Stimulated activated CD4-positive, alpha-beta T cell treated with anti-CD3 and anti-CD28 coated beads, Interleukin-1b, Interleukin-23, amount 100 ng/mL, for 48 hours (primary cell): ENCODE measurements around the gene UGT1A1.
"Not testable (repeated sequence)": the region's sequence is repeated elsewhere in the genome, so short reads cannot be mapped to it uniquely, and the experiment has no call there.

Experiments
- DNase-seq: peaks from one replicate; pipeline ENCODE4 v3.0.0-alpha.2; 2020

UGT1A1 gene

GRCh38 chr2:233760043-233760442 lies at the start of gene UGT1A1:
Gene UGT1A1, plus strand, starts transcription at chr2:233760270. Its CDS starts 18 bp downstream, at chr2:233760288.
- no peak for DNase-seq

GRCh38 chr2:233711312-233712008 lies 48.6 kb upstream of the UGT1A1 start:
- DNase-seq, result peak; percentile 66

DNA sequence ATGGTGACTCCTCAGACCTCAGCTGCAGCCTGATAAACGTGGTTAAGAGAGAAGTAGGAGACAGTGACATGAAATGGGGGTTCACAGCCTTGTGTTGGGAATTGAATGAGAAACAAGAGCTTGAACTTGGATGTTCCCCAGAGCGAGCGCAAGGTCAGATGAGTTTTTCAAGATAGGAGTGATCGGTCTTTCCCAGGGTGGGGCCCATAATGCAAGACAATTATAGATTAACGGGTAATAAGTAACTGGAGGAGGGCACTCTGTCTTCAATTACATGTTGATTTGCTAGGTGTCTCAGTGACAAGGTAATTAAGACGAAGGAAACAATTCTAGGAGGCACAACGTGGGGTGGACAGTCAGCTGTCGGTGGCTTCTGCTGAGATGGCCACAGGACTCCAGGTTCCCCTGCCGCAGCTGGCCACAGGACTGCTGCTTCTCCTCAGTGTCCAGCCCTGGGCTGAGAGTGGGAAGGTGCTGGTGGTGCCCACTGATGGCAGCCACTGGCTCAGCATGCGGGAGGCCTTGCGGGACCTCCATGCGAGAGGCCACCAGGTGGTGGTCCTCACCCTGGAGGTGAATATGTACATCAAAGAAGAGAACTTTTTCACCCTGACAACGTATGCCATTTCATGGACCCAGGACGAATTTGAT lies 47.3 kb upstream of the UGT1A1 start, which contains the start of gene UGT1A5:
UGT1A5 (plus strand) TSS at position 297 of the 651 bp plus-strand sequence; CDS start at position 382, 85 bp downstream.
- DNase-seq, result no peak

DNA sequence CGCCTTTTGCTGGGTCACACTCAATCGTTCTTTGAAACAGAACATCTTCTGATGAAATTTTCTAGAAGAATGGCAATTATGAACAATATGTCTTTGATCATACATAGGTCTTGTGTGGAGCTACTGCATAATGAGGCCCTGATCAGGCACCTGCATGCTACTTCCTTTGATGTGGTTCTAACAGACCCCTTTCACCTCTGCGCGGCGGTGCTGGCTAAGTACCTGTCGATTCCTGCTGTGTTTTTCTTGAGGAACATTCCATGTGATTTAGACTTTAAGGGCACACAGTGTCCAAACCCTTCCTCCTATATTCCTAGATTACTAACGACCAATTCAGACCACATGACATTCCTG lies 46.8 kb upstream of the UGT1A1 start:
- DNase-seq, result no peak

DNA sequence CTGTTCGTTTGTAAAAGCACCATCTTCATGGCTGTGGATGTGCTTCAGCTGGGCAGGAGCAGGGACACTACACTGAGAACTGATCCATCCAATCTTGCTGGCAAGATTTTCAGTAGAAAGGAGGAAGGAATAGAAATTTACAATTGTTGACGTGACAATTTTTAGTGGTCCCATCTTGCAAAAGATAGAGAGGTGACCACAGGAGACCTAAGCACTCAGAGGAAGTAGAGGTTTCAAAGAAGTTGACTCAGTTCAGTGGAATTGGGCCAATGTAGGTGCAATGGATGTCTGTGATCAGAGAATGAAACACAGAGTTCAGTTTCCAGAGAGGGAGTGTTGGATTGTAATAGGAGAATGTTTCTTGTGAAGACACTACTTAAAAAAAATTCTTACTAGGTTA lies 45.9 kb upstream of the UGT1A1 start:
- no peak for DNase-seq

DNA sequence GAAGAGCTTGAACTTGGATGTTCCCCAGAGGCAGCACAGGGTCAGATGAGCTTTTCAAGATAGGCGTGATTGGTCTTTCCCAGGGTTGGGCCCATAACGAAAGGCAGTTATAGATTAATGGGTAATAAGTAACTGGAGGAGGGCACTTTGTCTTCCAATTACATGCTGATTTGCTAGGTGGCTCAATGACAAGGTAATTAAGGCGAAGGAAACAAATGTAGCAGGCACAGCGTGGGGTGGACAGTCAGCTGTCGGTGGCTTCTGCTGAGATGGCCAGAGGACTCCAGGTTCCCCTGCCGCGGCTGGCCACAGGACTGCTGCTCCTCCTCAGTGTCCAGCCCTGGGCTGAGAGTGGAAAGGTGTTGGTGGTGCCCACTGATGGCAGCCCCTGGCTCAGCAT lies 41.5 kb upstream of the UGT1A1 start, which contains the start of gene UGT1A4:
UGT1A4 (plus strand) TSS at position 185 of the 400 bp plus-strand sequence; CDS start at position 270, 85 bp downstream.
- no peak for DNase-seq

GRCh38 chr2:233728723-233729301 lies 31.3 kb upstream of the UGT1A1 start, which contains the start of gene UGT1A3:
Gene UGT1A3, plus strand, starts transcription at chr2:233729042. Its CDS starts 85 bp downstream, at chr2:233729127.
- DNase-seq, result no peak

DNA sequence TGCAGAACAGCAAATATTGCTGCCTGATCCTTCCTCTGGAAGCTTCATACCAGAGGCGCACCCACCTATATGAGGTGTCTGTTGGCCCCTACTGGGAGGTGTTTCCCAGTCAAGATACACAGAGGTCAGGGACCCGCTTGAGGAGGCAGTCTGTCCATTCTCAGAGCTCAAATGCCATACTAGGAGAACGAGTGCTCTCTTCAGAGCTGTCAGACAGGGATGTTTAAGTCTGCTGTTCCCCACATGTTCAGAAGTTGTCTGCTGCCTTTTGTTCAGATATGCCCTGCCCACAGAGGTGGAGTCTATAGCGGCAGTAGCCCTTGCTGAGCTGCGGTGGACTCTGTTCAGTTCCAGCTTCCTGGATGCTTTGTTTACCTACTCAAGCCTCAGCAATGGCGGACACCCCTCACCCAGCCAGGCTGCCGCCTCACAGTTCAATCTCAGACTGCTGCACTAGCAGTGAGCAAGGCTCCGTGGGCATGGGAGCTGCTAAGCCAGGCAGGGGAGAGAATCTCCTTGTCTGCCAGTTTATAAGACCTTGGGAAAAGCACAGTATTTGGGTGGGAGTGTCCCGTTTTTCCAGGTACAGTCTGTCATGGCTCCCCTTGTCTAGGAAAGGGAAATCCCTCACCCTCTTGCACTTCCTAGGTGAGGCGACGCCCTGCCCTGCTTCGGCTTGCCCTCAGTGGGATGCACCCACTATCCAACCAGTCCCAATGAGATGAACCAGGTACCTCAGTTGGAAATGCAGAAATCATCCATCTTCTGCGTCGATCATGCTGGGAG lies 23.0 kb upstream of the UGT1A1 start:
- not testable (repeated sequence) for DNase-seq

DNA sequence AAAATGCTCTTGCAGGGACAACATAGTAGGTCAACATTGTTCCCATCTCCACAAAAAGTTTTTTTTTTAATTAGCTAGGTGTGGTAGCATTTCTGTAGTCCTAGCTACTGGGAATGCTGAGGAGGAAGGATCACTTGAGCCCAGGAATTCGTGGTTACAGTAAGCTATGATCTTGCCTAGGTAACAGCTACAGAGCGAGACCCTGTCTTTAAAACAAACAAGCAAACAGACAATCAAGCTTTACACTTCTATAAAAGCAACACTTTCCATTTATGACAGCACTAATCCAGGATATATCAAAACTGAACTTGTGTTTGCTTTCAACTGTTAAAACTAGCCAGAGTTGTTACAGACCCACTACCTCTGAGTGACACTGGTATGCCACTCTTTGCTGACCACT lies 19.2 kb upstream of the UGT1A1 start:
- DNase-seq, result no peak

- no peak for DNase-seq
These were observed 16.4 kb upstream of the UGT1A1 start for GRCh38 chr2:233743464-233744259.

DNA sequence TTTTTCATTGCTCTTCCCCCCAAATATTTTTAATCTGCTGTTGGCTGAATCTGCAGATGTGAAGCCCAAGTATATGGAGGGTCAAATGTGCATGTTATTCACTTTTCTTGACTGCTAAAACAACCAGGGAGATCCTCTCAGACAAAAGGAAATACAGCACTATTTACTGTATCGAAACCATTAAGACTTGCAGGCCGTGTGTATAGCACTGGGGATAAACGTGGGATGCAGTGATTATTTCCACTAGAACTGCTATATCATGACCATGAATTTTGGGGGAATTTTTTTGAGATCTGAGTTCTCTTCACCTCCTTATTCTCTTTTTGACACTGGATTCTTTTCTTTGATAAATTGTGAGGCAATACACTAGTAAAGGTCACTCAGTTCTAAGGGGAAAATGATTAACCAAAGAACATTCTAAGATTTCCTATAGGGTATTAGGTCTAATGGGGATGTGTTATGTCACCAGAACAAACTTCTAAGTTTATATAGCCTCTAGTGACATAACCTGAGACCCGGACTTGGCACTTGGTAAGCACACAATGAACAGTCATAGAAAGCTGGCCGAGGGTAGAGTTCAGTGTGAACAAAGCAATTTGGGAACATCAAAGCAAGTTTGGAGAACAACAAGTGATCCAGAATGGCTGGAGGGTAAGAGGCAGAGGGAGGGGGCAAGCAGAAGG lies 14.9 kb upstream of the UGT1A1 start:
- DNase-seq, result no peak

GRCh38 chr2:233745838-233746237 lies 14.2 kb upstream of the UGT1A1 start:
- DNase-seq, result not testable (repeated sequence)

- no peak for DNase-seq
These were observed 13.4 kb upstream of the UGT1A1 start for GRCh38 chr2:233746475-233747282.

GRCh38 chr2:233747283-233747544 lies 12.9 kb upstream of the UGT1A1 start:
- no peak for DNase-seq

DNA sequence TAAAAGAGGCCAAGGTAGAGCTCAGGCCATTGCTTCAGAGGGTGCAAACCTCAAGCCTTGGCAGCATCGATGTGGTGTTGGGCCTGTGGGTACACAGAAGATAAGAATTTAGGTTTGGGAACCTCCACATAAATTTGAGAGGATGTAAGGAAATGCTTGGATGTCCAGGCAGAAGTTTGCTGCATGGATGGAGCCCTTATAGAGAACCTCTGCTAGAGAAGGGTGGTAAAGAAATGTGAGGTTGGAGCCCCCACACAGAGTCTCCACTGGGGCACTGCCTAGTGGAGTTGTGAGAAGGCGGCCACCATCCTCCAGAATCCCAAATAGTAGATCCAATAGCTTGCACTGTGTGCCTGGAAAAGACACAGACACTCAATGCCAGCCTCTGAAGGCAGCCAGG lies 9.4 kb upstream of the UGT1A1 start:
- not testable (repeated sequence) for DNase-seq

DNA sequence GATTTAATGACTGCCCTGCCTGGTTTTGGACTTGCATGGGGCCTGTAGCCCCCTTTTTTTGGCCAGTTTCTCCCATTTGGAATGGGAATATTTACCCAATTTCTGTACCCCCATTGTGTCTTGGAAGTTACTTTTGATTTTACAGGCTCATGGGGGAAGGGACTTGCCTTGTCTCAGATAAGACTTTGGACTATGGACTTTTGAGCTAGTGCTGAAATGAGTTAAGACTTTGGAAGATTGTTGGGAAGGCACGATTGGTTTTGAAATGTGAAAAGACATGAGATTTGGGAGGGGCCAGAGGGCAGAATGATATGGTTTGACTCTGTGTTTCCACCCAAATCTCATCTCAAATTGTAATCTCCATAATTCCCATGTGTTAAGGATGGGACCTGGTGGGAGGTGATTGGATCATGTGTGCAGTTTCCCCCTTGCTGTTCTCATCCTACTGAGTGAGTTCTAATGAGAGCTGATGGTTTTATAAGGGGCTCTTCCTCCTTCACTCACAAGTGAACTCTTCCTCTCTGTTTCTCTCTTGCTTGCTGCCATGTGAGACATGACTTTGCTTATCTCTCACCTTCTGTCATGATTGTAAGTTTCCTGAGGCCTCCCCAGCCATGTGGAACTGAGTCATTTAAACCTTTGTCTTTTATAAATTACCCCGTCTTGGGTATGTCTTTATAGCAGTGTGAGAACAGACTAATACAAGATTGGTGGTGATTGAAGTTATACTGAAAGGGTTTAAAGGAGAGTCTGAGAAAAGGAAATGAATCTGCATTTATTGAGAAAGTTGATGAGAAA lies 8.7 kb upstream of the UGT1A1 start:
- DNase-seq, result not testable (repeated sequence)

- DNase-seq, result no peak
These were observed 5.0 kb upstream of the UGT1A1 start for GRCh38 chr2:233754872-233755611.

DNA sequence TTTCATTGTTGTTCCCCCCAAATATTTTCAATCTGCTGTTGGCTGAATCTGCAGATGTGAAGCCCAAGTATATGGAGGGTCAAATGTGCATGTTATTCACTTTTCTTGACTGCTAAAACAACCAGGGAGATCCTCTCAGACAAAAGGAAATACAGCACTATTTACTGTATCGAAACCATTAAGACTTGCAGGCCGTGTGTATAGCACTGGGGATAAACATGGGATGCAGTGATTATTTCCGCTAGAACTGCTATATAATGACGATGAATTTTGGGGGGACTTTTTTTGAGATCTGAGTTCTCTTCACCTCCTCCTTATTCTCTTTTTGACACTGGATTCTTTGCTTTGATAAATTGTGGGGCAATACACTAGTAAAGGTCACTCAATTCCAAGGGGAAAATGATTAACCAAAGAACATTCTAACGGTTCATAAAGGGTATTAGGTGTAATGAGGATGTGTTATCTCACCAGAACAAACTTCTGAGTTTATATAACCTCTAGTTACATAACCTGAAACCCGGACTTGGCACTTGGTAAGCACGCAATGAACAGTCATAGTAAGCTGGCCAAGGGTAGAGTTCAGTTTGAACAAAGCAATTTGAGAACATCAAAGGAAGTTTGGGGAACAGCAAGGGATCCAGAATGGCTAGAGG lies 3.5 kb upstream of the UGT1A1 start:
- no peak for DNase-seq

DNA sequence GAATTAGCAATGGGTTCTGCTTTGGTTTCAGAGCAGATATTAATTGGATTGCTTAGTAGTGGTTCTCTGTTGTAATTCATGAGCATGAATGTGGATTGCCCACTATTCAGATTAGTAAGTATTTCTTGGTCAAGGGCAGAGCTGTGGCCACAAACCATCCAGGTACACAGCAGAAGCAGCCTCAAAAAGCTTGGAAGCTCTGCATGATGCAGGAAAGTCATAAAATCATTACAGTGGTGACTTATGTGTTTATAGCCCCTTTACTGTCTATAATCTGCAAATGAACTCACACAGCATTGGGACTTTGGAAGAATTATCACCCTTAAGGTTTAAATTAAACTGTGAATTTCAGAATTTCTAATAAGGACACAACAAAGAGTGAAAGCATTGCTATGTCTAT lies 1.9 kb upstream of the UGT1A1 start:
- no peak for DNase-seq
